Measurements from ENCODE around the gene LAPTM5. TPM values are rescaled to one million over a fixed set of nuclear protein-coding genes. Genes with fewer than 3 reads are reported as not detected.
A peak's percentile ranks its signal among the peaks of the same experiment; 100 is the strongest.

Gene LAPTM5
- total and polyA plus RNA-seq, 2 donors (not counting 3 experiments of a cell fraction or from before 2014, with no cell fraction given) = 83.4 to 95.2 TPM

GRCh38 chr1:30684881-30685795 lies 72.4 kb downstream of the LAPTM5 start:
- CTCF ChIA-PET = interaction anchor here (0.6 to 2.4 kb wide), 2 partner anchors 9 to 1535 kb away, joined by 3 to 11 read pairs; no protein-coding TSS in a partner anchor
- Histone ChIP-seq H3K27me3 (ENCODE audit: control insufficient read depth in 2 of 2, insufficient read depth in 2 of 2, low read length in 2 of 2) (peaks cover 26 to 27% of the 10 kb centered on the region in 2 experiments), H3K9me3 (replicated peaks; ENCODE audit: control insufficient read depth, insufficient read depth, low read length) (no peaks in the 10 kb centered on the region), H3K9me1 (replicated peaks; ENCODE audit: control insufficient read depth, extremely low read depth, insufficient read depth, low read length) (no peaks in the 10 kb centered on the region), H3K9ac (replicated peaks; ENCODE audit: extremely low read depth, insufficient read depth, low read length) (no peak overlapping the region), H3K4me3 (replicated peaks in 1 of 3; ENCODE audit: insufficient read depth in 1 of 3, low read depth in 1 of 3, low read length in 3 of 3) (no peak overlapping the region), H3K36me3 (ENCODE audit: control insufficient read depth in 2 of 2, extremely low read depth in 1 of 2, insufficient read depth in 2 of 2, low read length in 2 of 2) (no peaks in the 10 kb centered on the region), H3K79me2 (ENCODE audit: control insufficient read depth, insufficient read depth, low read length) (no peaks in the 10 kb centered on the region), H3K4me2 (ENCODE audit: insufficient read depth, low read length) (no peak overlapping the region), H3K4me1 (ENCODE audit: control insufficient read depth, extremely low read depth, insufficient read depth, low read length) (no peaks in the 10 kb centered on the region), H4K20me1 (replicated peaks; ENCODE audit: control insufficient read depth, extremely low read depth, insufficient read depth, low read length) (no peaks in the 10 kb centered on the region), H3K27ac (ENCODE audit: insufficient read depth, low read depth, low read length) (no peak overlapping the region), H2AFZ (ENCODE audit: low read depth, low read length) (no peak overlapping the region)
- dilution Hi-C loops (cut with MboI; ENCODE audit: extremely low pct_ligation_motif_present, low sequenced_read_pairs) = no loop called here
- no TSS peak for BruUV-seq (replicated peaks)
- no peak for DNase-seq (ENCODE audit: low read depth, low spot score)
- FAIRE-seq = no peak
- intact Hi-C loops (cut with micrococcal nuclease) = no loop called here
- peak; percentile 54 for TF ChIP-seq EZH2 (IDR thresholded peaks at IDR 0.05; ENCODE audit: borderline replicate concordance, low read depth, low read length, severe bottlenecking)
- TF ChIP-seq, protein P1, sequence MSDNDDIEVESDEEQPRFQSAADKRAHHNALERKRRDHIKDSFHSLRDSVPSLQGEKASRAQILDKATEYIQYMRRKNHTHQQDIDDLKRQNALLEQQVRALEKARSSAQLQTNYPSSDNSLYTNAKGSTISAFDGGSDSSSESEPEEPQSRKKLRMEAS (IDR thresholded peaks at IDR 0.05; ENCODE audit: insufficient read depth, insufficient read length) = no peak
- POLR2A ChIA-PET = no interaction called here

DNA sequence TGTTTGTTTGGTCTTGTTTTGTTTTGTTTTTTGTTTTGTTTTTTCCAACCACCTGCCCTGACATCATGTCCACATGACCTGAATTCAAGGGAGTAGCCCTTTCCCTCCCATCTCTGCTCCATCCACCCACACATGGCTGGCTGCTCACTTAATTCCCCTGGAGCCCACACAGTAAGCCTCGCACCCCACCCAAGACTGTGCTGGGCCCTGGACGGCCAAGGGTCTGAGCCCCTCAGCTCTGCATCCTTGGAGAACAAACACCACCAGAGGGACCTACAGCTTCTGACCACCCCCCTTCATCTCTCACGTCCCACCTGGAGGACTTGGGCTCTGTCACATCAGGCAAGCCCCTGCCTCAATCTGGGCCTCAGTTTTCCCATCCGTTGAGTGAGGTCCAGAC lies 73.3 kb downstream of the LAPTM5 start:
- H3K4me3 ChIP-seq (replicated peaks in 1 of 3; ENCODE audit: insufficient read depth in 1 of 3, low read depth in 1 of 3, low read length in 3 of 3) = no peak overlapping the region
- TF ChIP-seq MYC (IDR thresholded peaks at IDR 0.05; ENCODE audit: low read depth, low read length) (no peak), POLR2AphosphoS5 (IDR thresholded peaks at IDR 0.05; ENCODE audit: insufficient read depth, low read depth, low read length) (no peak)
- H3K27me3 ChIP-seq (ENCODE audit: control insufficient read depth in 2 of 2, insufficient read depth in 2 of 2, low read length in 2 of 2) = peaks cover 26 to 27% of the 10 kb centered on the region in 2 experiments
- intact Hi-C loops (cut with micrococcal nuclease) = no loop called here
- ChIA-PET CTCF (no interaction called here), POLR2A (no interaction called here)
- no peaks in the 10 kb centered on the region for H4K20me1 ChIP-seq (replicated peaks; ENCODE audit: control insufficient read depth, extremely low read depth, insufficient read depth, low read length)
- H3K79me2 ChIP-seq (ENCODE audit: control insufficient read depth, insufficient read depth, low read length) = no peaks in the 10 kb centered on the region
- DNase-seq (ENCODE audit: low read depth, low spot score) (no peak), FAIRE-seq (no peak)
- no peaks in the 10 kb centered on the region for H3K4me1 ChIP-seq (ENCODE audit: control insufficient read depth, extremely low read depth, insufficient read depth, low read length)
- dilution Hi-C loops (cut with MboI; ENCODE audit: extremely low pct_ligation_motif_present, low sequenced_read_pairs) = no loop called here
- no peaks in the 10 kb centered on the region for H3K9me1 ChIP-seq (replicated peaks; ENCODE audit: control insufficient read depth, extremely low read depth, insufficient read depth, low read length)
- no TSS peak for BruUV-seq (replicated peaks)
- no peak overlapping the region for H3K27ac ChIP-seq (ENCODE audit: insufficient read depth, low read depth, low read length)
- no peak overlapping the region for H2AFZ ChIP-seq (ENCODE audit: low read depth, low read length)
- no peaks in the 10 kb centered on the region for H3K9me3 ChIP-seq (replicated peaks; ENCODE audit: control insufficient read depth, insufficient read depth, low read length)
- H3K9ac ChIP-seq (replicated peaks; ENCODE audit: extremely low read depth, insufficient read depth, low read length) = no peak overlapping the region
- no peaks in the 10 kb centered on the region for H3K36me3 ChIP-seq (ENCODE audit: control insufficient read depth in 2 of 2, extremely low read depth in 1 of 2, insufficient read depth in 2 of 2, low read length in 2 of 2)
- no peak overlapping the region for H3K4me2 ChIP-seq (ENCODE audit: insufficient read depth, low read length)
